SK-N-SH (cell line): ENCODE data around the gene ZNF429. TPM values are rescaled to one million over a fixed set of nuclear protein-coding genes. Genes with fewer than 3 reads are reported as not detected.

Experiments used
- CTCF ChIA-PET: fragments of 300-600, 350-600 bp; formaldehyde crosslinking; extraction: SDS; loops from one replicate; lab custom pipeline; 2021; lab: Yijun Ruan, JAX
- POLR2A ChIA-PET: fragments of 350-600 bp; sonication (Branson Sonifier 250); formaldehyde crosslinking; extraction: SDS; loops from one replicate; lab custom pipeline; 2020; ENCODE audit warnings: antibody characterized with exemption, inconsistent platforms; lab: Yijun Ruan, JAX
- DNase-seq: peaks from one replicate; pipeline ENCODE4 v3.0.0; 2012
- H2AFZ ChIP-seq: fragments of 200-600 bp; sonication (generic); 2 replicates; pipeline ENCODE4 v1.8.1; 2016; ENCODE audit warnings: antibody characterized with exemption, mild to moderate bottlenecking, low read depth
- H3F3A ChIP-seq: fragments of 200-600 bp; sonication (generic); replicated peaks from 2 replicates; pipeline ENCODE3; 2016; ENCODE audit warnings: antibody characterized with exemption, mild to moderate bottlenecking; ENCODE audit not compliant: insufficient read depth
- H3K27ac ChIP-seq, 2 experiments: fragments of 200-500 bp in 1 of 2; fragments of 200-600 bp in 1 of 2; sonication (Bioruptor generic) in 1 of 2; sonication (generic), shearing (Covaris generic) in 1 of 2; 2 replicates each; pipeline versions ENCODE4 v1.5.1 to v1.6.1; 2014 to 2016; ENCODE audit warnings: low read depth in 2 of 2, inconsistent platforms in 1 of 2, low read length in 1 of 2, mild to moderate bottlenecking in 1 of 2, mixed read lengths in 1 of 2
- H3K27me3 ChIP-seq: fragments of 200-600 bp; sonication (generic), shearing (Covaris generic); 2 replicates; pipeline ENCODE4 v1.6.1; 2016; ENCODE audit warnings: mixed run types; ENCODE audit not compliant: insufficient read depth
- H3K36me3 ChIP-seq, 2 experiments: fragments of 200-500 bp in 1 of 2; fragments of 200-600 bp in 1 of 2; sonication (Bioruptor generic) in 1 of 2; sonication (generic) in 1 of 2; replicated peaks in 1 of 2; 2 replicates each; pipeline versions ENCODE3 to v1.5.1; 2014 to 2016; ENCODE audit warnings: low read length in 1 of 2, mild to moderate bottlenecking in 1 of 2; ENCODE audit not compliant: insufficient read depth in 2 of 2, control insufficient read depth in 1 of 2
- H3K4me1 ChIP-seq, 2 experiments: fragments of 200-500 bp in 1 of 2; fragments of 200-600 bp in 1 of 2; sonication (Bioruptor generic) in 1 of 2; sonication (generic), shearing (Covaris generic) in 1 of 2; 2 replicates each; pipeline versions ENCODE4 v1.5.1 to v1.6.1; 2014 to 2016; ENCODE audit warnings: low read depth in 1 of 2, low read length in 1 of 2, mixed run types in 1 of 2; ENCODE audit not compliant: insufficient read depth in 2 of 2, control insufficient read depth in 1 of 2
- H3K4me2 ChIP-seq: fragments of 200-600 bp; sonication (generic), shearing (Covaris generic); 2 replicates; pipeline ENCODE4 v1.6.1; 2017; ENCODE audit warnings: mixed run types
- H3K4me3 ChIP-seq, 2 experiments: fragments of 200-500 bp in 1 of 2; fragments of 200-600 bp in 1 of 2; sonication (Bioruptor generic) in 1 of 2; sonication (generic), shearing (Covaris generic) in 1 of 2; 2 replicates each; pipeline versions ENCODE4 v1.5.1 to v1.8.1; 2014 to 2016; ENCODE audit warnings: low read depth in 2 of 2, inconsistent platforms in 1 of 2, low read length in 1 of 2, mild to moderate bottlenecking in 1 of 2, mixed read lengths in 1 of 2, moderate library complexity in 1 of 2
- H3K79me2 ChIP-seq: fragments of 200-600 bp; sonication (generic); 2 replicates; pipeline ENCODE4 v1.8.1; 2017; ENCODE audit warnings: mild to moderate bottlenecking; ENCODE audit not compliant: insufficient read depth
- H3K9ac ChIP-seq: fragments of 200-600 bp; sonication (generic); 2 replicates; pipeline ENCODE4 v1.6.1; 2017; ENCODE audit warnings: mixed run types
- H3K9me2 ChIP-seq: fragments of 200-600 bp; sonication (generic); 2 replicates; pipeline ENCODE4 v1.6.1; 2017; ENCODE audit warnings: mixed run types
- H3K9me3 ChIP-seq: fragments of 200-600 bp; sonication (generic); 2 replicates; pipeline ENCODE4 v1.6.1; 2017; ENCODE audit warnings: mixed run types, mild to moderate bottlenecking, moderate library complexity
- H4K20me1 ChIP-seq: fragments of 200-600 bp; sonication (generic); 2 replicates; pipeline ENCODE4 v1.6.1; 2017; ENCODE audit warnings: mild to moderate bottlenecking, mixed run types; ENCODE audit not compliant: insufficient read depth
- CHD2 ChIP-seq: fragments of 150-350 bp; IDR thresholded peaks from 2 replicates; pipeline ENCODE4 v1.6.1; 2018; ENCODE audit warnings: low read length; ENCODE audit not compliant: partially characterized antibody
- CTCF ChIP-seq: fragments of 200-600 bp; sonication (generic); IDR thresholded peaks from 2 replicates; pipeline ENCODE4 v1.6.1; 2017; ENCODE audit warnings: antibody characterized with exemption, mild to moderate bottlenecking, moderate library complexity
- ELF1 ChIP-seq: IDR thresholded peaks from 2 replicates; pipeline ENCODE4 v1.4.0; 2012
- EP300 ChIP-seq, 2 experiments: IDR thresholded peaks; 2 replicates each; pipeline versions ENCODE4 v1.4.0 to v1.6.1; 2012; ENCODE audit warnings: borderline replicate concordance in 1 of 2, low read depth in 1 of 2, low read length in 1 of 2
- EZH2phosphoT487 ChIP-seq: fragments of 200-600 bp; sonication (generic); IDR thresholded peaks from 2 replicates; pipeline ENCODE4 v1.6.1; 2017; ENCODE audit warnings: low read depth, mixed run types, mild to moderate bottlenecking, antibody characterized with exemption, moderate library complexity, borderline replicate concordance
- FOSL2 ChIP-seq: IDR thresholded peaks from 2 replicates; pipeline ENCODE4 v1.4.0; 2012; ENCODE audit warnings: low read depth, mild to moderate bottlenecking, moderate library complexity, borderline replicate concordance
- FOXJ3 ChIP-seq: sonication (generic); formaldehyde crosslinking; IDR thresholded peaks from 2 replicates; pipeline ENCODE4 v1.5.1; 2020; ENCODE audit warnings: mild to moderate bottlenecking, missing genetic modification reagents
- GATA2 ChIP-seq: sonication (generic); formaldehyde crosslinking; IDR thresholded peaks from 2 replicates; pipeline ENCODE4 v1.5.0; 2020; ENCODE audit warnings: mild to moderate bottlenecking, missing genetic modification reagents
- JUND ChIP-seq: IDR thresholded peaks from 2 replicates; pipeline ENCODE4 v1.4.0; 2012
- MEF2A ChIP-seq: IDR thresholded peaks from 2 replicates; pipeline ENCODE4 v1.4.0; 2012; ENCODE audit warnings: low read depth, borderline replicate concordance
- MXI1 ChIP-seq: IDR thresholded peaks from 2 replicates; pipeline ENCODE4 v1.6.1; 2012; ENCODE audit warnings: mild to moderate bottlenecking, low read depth, low read length, improper control_type of control experiment
- PBX3 ChIP-seq: IDR thresholded peaks from 2 replicates; pipeline ENCODE4; 2012
- RAD21 ChIP-seq: IDR thresholded peaks from 2 replicates; pipeline ENCODE4 v1.6.1; 2012; ENCODE audit warnings: mild to moderate bottlenecking, low read length
- SMC3 ChIP-seq: IDR thresholded peaks from 2 replicates; pipeline ENCODE4 v1.6.1; 2012; ENCODE audit warnings: low read depth, low read length, improper control_type of control experiment
- TAF1 ChIP-seq: IDR thresholded peaks from 2 replicates; pipeline ENCODE4 v1.6.1; 2012; ENCODE audit warnings: low read depth, mild to moderate bottlenecking, low read length, moderate library complexity, borderline replicate concordance
- TCF12 ChIP-seq: IDR thresholded peaks from 2 replicates; pipeline ENCODE4 v1.4.0; 2012
- USF1 ChIP-seq: IDR thresholded peaks from 2 replicates; pipeline ENCODE4 v1.4.0; 2012; ENCODE audit warnings: low read depth, borderline replicate concordance
- YY1 ChIP-seq: IDR thresholded peaks from 2 replicates; pipeline ENCODE4 v1.4.0; 2012; ENCODE audit warnings: low read depth, mild to moderate bottlenecking
- WGBS: methylation state at CpG from one replicate; pipeline ENCODE4 v1.1.6; 2017; ENCODE audit warnings: low lambda C conversion rate; 5-methylcytosine and 5-hydroxymethylcytosine counted together
- polyA plus RNA-seq, 3 experiments: library from polyadenylated mRNA; depleted of rRNA; stranded (reverse); fragments of >200 nt; gene quantifications; 2 replicates each; pipeline ENCODE4 v1.2.3, GENCODE V29; 2012
- TF ChIP-seq, protein P1 (sequence below): IDR thresholded peaks from 2 replicates; pipeline ENCODE4 v1.4.0; 2012; ENCODE audit warnings: low read depth

The ZNF429 gene
- polyA plus RNA-seq, 1 of the 3 experiments (the other 2 are of a cell fraction): 5.6 TPM

DNA sequence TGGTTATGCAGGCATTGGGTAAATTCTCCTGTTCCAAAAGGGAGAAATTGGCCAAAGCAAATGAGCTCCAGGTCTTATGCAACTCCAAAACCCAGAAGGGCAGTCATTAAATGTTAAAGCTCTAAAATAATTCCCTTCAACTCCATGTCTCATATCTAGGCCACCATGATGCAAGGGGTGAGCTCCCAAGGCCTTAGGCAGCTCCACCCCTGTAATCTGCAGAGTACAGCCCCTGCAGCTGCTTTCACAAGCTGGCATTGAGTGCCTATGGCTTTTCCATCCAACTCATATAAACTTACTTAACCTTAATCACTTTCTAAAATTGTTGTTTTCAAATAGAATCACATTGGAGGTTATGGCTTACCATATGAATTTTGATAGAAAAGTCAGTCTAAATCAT is 44.7 kb upstream of the ZNF429 start:
- H3K4me2 ChIP-seq: no peak overlapping the region
- H4K20me1 ChIP-seq: no peaks in the 10 kb centered on the region
- no peaks in the 10 kb centered on the region; a peak in 1 of 4 replicates for H3K4me1 ChIP-seq
- H3K27me3 ChIP-seq: no peaks in the 10 kb centered on the region
- CTCF ChIA-PET: no interaction called here
- no peaks in the 10 kb centered on the region for H3K9me2 ChIP-seq
- no peaks in the 10 kb centered on the region for H3K79me2 ChIP-seq
- no peak for DNase-seq
- no peak overlapping the region for H3K9ac ChIP-seq
- H3F3A ChIP-seq: no peaks in the 10 kb centered on the region
- no peak overlapping the region for H3K4me3 ChIP-seq
- H3K27ac ChIP-seq: no peak overlapping the region
- no peaks in the 10 kb centered on the region; the same call in 1 of the 2 replicates for H3K9me3 ChIP-seq
- H3K36me3 ChIP-seq: no peaks in the 10 kb centered on the region
- H2AFZ ChIP-seq: no peak overlapping the region
- POLR2A ChIA-PET: interaction anchor here (0.7 kb wide), 1 partner anchor 14 kb away, joined by 4 read pairs; no protein-coding TSS in a partner anchor
- TF ChIP-seq GATA2 (CRISPR knock-in tag): no peak
- no peak for TF ChIP-seq FOSL2
- TF ChIP-seq RAD21: no peak
- TF ChIP-seq MEF2A: no peak
- TF ChIP-seq ELF1: no peak
- no peak for TF ChIP-seq EZH2phosphoT487
- no peak for TF ChIP-seq SMC3
- TF ChIP-seq CHD2: no peak
- no peak for TF ChIP-seq YY1
- TF ChIP-seq, protein P1, sequence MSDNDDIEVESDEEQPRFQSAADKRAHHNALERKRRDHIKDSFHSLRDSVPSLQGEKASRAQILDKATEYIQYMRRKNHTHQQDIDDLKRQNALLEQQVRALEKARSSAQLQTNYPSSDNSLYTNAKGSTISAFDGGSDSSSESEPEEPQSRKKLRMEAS: no peak
- no peak for TF ChIP-seq JUND
- no peak for TF ChIP-seq EP300 (IDR thresholded peaks at IDR 0.05; ENCODE audit: borderline replicate concordance in 1 of 2, low read depth in 1 of 2, low read length in 1 of 2)
- TF ChIP-seq USF1: no peak

DNA sequence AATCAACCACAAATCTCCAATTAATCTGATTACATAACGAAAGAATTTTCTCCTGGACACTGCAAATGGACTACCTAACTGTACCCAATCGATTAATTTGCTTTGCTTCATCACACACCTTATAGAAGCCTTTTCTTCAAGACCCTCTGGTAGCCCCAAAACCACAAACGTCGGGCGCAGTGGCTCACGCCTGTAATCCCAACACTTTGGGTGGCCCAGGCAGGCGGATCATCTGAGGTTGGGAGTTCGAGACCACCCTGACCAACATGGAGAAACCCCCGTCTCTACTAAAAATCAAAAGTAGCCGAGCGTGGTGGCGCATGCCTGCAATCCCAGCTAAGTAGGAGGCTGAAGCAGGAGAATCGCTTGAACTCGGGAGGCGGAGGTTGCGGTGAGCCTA is 42.9 kb upstream of the ZNF429 start:
- no peak overlapping the region for H3K4me3 ChIP-seq
- H3K79me2 ChIP-seq: no peaks in the 10 kb centered on the region
- no peaks in the 10 kb centered on the region for H3K9me3 ChIP-seq
- no peaks in the 10 kb centered on the region for H3F3A ChIP-seq
- DNase-seq: no peak
- no peaks in the 10 kb centered on the region; a peak in 1 of 4 replicates for H3K4me1 ChIP-seq
- ChIA-PET CTCF (interaction anchor here (2.0 kb wide), 1 partner anchor 21 kb away, joined by 6 read pairs; no protein-coding TSS in a partner anchor), POLR2A (no interaction called here)
- H3K9me2 ChIP-seq: no peaks in the 10 kb centered on the region
- H4K20me1 ChIP-seq: no peaks in the 10 kb centered on the region
- no peaks in the 10 kb centered on the region for H3K27me3 ChIP-seq
- no peak for TF ChIP-seq TAF1
- TF ChIP-seq SMC3: no peak
- no peak for TF ChIP-seq PBX3
- TF ChIP-seq FOXJ3 (CRISPR knock-in tag): no peak
- TF ChIP-seq CTCF: no peak
- TF ChIP-seq EZH2phosphoT487: no peak
- TF ChIP-seq TCF12: no peak
- TF ChIP-seq MXI1: no peak
- H3K4me2 ChIP-seq: no peak overlapping the region
- H3K36me3 ChIP-seq: no peaks in the 10 kb centered on the region
- 67% methylated on average over 13 of the region's 16 CpGs for WGBS
- H3K27ac ChIP-seq: no peak overlapping the region
- no peak overlapping the region for H2AFZ ChIP-seq
- H3K9ac ChIP-seq: no peak overlapping the region
